Activated CD8-positive, alpha-beta memory T cell treated with anti-CD3 and anti-CD28 coated beads for 24 hours (primary cell): ENCODE results near the gene FOLR3.
"Not testable (repeated sequence)": the region's sequence is repeated elsewhere in the genome, so short reads cannot be mapped to it uniquely, and the experiment has no call there.

ENCODE experiments used
- DNase-seq: peaks from one replicate; pipeline ENCODE4 v3.0.0-alpha.2; 2020

Gene FOLR3

GRCh38 chr11:72124046-72124445 lies 11.5 kb upstream of the FOLR3 start:
- no peak for DNase-seq

DNA sequence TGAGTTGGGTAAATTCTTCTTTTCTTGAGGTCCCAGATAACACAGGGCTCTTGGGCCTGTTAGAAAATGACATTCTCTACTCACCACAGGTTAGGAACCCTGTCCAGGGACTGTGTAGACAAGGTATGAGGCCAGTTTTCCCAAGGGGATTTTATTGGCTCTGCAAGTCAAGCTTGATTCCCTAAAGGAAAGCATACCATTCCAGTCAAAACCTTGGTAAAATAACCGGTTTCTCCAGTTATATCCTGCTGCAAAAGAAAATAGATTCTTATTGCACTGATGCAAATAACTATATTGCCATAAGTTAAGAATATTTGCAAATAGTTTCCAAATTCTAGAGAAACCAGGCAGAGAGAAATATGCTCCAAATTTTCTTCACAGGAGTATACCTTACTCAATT lies 9.6 kb upstream of the FOLR3 start:
- no peak for DNase-seq

GRCh38 chr11:72127923-72128322 lies 7.6 kb upstream of the FOLR3 start:
- no peak for DNase-seq

- DNase-seq, result no peak
Observed at GRCh38 chr11:72129381-72129780, 6.1 kb upstream of the FOLR3 start.

GRCh38 chr11:72132646-72133045 lies 2.9 kb upstream of the FOLR3 start:
- no peak for DNase-seq

DNA sequence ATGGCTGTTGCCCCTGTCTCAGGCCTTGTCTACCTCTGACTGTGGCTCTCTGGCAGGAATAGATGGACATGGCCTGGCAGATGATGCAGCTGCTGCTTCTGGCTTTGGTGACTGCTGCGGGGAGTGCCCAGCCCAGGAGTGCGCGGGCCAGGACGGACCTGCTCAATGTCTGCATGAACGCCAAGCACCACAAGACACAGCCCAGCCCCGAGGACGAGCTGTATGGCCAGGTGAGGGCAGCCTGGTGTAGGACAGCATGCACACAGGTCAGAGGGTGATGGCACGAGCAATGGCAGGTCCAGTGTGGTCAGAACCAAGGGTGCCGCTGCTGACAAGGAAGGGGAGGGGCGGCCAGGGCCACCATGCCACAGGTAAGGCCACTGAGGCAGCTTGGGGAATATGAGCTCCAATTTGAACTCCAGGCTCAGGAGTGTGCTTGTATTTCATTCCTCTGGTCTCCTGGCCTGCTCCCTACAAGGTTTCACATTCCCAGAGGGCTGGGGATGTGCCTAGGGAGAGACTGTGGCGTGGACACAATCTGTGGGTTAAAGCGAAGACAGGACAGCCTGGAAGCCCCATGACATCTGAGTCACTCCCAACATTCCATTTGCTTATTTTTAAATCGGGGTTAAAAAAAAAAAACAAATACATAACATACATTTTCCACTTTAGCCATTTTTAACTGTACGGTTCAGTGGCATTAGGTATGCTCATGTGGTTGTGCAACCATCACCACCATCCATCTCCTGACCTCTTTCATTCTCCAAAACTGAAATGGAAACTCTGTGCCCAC lies 562 bp downstream of the FOLR3 start:
- no peak for DNase-seq

- no peak for DNase-seq
Observed at GRCh38 chr11:72136684-72137262, 1.2 kb downstream of the FOLR3 start.

DNA sequence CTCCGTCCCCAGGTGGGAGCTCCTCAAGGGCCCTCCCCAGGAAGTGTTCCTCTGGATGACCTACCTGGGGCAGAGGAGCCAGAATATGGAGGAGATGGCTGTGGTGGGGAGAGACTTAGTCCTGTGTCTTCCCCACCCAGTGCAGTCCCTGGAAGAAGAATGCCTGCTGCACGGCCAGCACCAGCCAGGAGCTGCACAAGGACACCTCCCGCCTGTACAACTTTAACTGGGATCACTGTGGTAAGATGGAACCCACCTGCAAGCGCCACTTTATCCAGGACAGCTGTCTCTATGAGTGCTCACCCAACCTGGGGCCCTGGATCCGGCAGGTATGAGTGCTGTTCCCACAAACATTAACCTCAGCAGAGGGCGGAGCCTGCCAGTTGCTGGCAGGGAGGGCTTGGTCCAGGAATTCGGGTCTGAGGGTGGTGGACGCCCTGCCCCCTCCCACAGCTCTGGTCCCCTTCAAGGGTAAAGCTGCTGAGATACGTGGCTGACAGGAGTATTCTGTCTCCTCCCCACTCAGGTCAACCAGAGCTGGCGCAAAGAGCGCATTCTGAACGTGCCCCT lies 3.4 kb downstream of the FOLR3 start:
- DNase-seq, result no peak

- DNase-seq, result no peak
Observed at GRCh38 chr11:72139500-72139899, 4.0 kb downstream of the FOLR3 start.

- DNase-seq, result no peak
Observed at GRCh38 chr11:72140661-72141060, 5.1 kb downstream of the FOLR3 start.

- no peak for DNase-seq
Observed at GRCh38 chr11:72141066-72141465, 5.5 kb downstream of the FOLR3 start.

DNA sequence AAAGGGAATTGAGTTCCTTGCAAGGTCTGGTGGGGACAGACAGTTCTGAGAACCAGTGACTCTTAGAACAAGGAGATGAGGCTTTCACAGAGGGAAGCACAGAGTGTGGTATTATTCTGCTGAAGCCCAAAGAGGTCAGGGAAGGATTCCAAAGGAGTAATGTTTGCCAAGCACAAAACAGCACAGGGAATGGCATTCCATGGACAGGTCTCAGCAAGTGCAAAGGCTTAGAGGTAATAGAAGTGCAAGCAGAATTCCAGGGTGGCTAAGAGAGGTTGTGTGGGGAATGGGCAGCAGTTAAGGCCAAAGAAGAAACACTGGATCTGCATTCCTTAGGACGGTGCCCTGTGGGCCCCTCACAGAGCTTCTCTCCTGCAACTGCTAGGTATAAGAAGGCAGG lies 6.6 kb downstream of the FOLR3 start:
- DNase-seq, result not testable (repeated sequence)

DNA sequence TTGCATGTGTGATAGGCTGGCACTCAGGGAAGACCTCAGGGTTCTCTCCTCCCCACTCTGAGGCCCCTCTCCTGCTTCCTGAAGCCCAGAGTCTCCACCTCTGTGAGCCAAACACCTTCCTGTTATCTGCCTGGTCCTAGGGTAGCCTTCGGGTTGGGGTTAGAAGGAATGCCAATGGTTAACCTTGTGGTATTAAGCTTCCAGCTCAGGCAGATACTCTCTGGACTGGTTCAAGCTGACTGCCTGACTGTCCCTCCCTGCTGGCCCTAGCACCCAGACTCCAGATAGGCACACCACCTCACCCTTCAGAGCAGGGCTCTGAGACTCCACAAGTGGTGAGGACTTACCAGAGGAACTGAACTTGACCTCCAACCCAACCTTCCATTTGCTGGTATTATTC lies 7.0 kb downstream of the FOLR3 start:
- DNase-seq, result not testable (repeated sequence)

- no peak for DNase-seq
Observed at GRCh38 chr11:72144807-72145565, 9.5 kb downstream of the FOLR3 start.

GRCh38 chr11:72146625-72147024 lies 11.1 kb downstream of the FOLR3 start:
- DNase-seq, result no peak

- no peak for DNase-seq
Observed at GRCh38 chr11:72150882-72151281, 15.4 kb downstream of the FOLR3 start.

DNA sequence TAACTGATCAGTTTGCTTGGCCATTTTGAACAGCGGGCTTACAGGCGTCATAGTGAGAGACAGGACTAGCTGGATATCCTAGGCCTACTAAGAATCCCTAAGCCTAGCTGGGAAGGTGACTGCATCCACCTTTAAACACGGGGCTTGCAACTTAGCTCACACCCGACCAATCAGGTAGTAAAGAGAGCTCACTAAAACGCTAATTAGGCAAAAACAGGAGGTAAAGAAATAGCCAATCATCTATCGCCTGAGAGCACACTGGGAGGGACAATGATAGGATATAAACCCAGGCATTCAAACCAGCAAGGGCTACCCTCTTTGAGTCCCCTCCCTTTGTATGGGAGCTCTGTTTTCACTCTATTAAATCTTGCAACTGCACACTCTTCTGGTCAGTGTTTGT lies 18.3 kb downstream of the FOLR3 start:
- not testable (repeated sequence) for DNase-seq

DNA sequence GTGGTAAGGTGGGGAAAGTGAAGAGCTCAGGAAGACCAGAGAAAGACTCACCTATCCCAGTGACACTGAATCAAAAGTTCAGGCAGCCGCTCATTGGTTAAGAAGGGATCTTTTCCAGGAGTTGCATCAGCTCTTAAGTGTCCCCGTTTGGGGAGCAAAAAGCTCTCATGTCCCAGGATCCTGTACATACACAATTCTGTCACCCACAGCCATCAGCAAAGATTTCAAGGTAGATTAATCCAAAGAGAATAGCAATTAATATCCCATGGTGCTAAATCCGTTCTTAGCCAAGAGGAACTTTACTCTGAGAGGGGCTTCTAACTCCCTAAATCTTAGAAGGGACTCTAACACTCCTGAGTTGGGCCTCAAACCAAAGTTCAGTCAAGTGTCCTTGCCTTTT lies 19.3 kb downstream of the FOLR3 start:
- DNase-seq, result no peak

- no peak for DNase-seq
Observed at GRCh38 chr11:72155751-72156150, 20.2 kb downstream of the FOLR3 start.

DNA sequence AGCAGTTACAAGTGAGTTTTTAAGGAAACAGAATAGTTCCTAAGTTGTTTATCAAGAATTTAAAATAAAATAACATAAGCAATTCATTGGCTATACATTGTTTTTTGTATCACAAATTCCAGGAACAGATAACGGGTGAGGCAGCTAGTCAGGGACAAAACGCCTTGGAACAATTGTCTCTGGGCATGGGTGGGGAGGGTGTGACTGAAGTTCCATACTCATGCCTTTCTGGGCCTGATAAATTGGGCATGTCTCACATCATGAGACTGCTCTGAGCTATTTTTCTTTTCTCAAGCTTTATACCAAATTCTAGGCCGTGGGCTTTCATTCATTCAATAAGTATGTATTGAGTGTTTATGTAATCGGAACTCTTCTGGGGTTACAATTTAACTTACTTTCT lies 21.6 kb downstream of the FOLR3 start:
- DNase-seq, result no peak

GRCh38 chr11:72160319-72160718 lies 24.8 kb downstream of the FOLR3 start:
- DNase-seq, result no peak

- DNase-seq, result no peak
Observed at GRCh38 chr11:72162891-72163492, 27.5 kb downstream of the FOLR3 start.

DNA sequence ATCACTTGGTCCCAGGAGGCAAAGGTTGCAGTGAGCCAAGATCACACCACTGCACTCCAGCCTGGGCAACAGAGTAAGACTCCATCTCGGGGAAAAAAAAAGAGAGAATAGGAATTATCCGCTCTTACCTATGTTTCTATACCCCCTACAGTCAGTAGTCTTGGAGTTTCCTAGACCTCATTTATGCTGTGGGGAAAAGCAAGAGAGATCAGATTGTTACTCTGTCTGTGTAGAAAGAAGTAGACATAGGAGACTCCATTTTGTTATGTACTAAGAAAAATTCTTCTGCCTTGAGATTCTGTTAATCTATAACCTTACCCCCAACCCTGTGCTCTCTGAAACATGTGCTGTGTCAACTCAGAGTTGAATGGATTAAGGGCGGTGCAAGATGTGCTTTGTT lies 28.7 kb downstream of the FOLR3 start:
- not testable (repeated sequence) for DNase-seq
